Prostate gland (tissue), 2 donors: ENCODE data around the gene ZC3H7A. TPM values are rescaled to one million over a fixed set of nuclear protein-coding genes. Genes with fewer than 3 reads are reported as not detected.
"Not testable (repeated sequence)": the region's sequence is repeated elsewhere in the genome, so short reads cannot be mapped to it uniquely, and the experiment has no call there.

Experiments used
- DNase-seq: peaks from one replicate; pipeline ENCODE4 v3.0.0-alpha.2; 2019; ENCODE audit warnings: low spot score
- H3K27ac ChIP-seq, 2 donors: fragments of 200-600 bp; sonication (generic); 2 replicates each; pipeline ENCODE4 v1.5.1; 2017 to 2019
- H3K27me3 ChIP-seq: fragments of 200-600 bp; sonication (generic); replicated peaks from 2 replicates; pipeline ENCODE4 v1.5.1; 2019; ENCODE audit not compliant: insufficient read depth
- H3K36me3 ChIP-seq, 2 donors: fragments of 200-600 bp; sonication (generic); 1 replicate in 1 of 2; 2 replicates in 1 of 2; pipeline versions ENCODE4 v1.5.1 to v1.8.1; 2017 to 2019
- H3K4me1 ChIP-seq: fragments of 200-600 bp; sonication (generic); replicated peaks from 2 replicates; pipeline ENCODE4 v1.5.1; 2019
- H3K4me3 ChIP-seq, 2 donors: fragments of 200-600 bp; sonication (generic); 2 replicates each; pipeline ENCODE4 v1.5.1; 2017 to 2019
- H3K9me3 ChIP-seq: fragments of 200-600 bp; sonication (generic); 2 replicates; pipeline ENCODE4 v1.5.1; 2017
- CTCF ChIP-seq, 4 experiments: fragments of 200-600 bp in 2 of 4; fragments of 450-650 bp in 2 of 4; sonication (generic) in 2 of 4; IDR thresholded peaks; 1 replicate in 3 of 4; 2 replicates in 1 of 4; pipeline ENCODE4 v1.5.1; 2016 to 2019; ENCODE audit warnings: antibody characterized with exemption in 4 of 4, mild to moderate bottlenecking in 2 of 4, moderate library complexity in 2 of 4
- POLR2A ChIP-seq: fragments of 450-650 bp; IDR thresholded peaks from one replicate; pipeline ENCODE4 v1.6.1; 2016; ENCODE audit warnings: antibody characterized with exemption, mild to moderate bottlenecking
- POLR2AphosphoS5 ChIP-seq: sonication (generic); formaldehyde crosslinking; IDR thresholded peaks from one replicate; pipeline ENCODE4 v1.6.1; 2017; ENCODE audit warnings: antibody characterized with exemption
- WGBS: methylation state at CpG from one replicate; pipeline ENCODE4 v1.1.5; 2018; 5-methylcytosine and 5-hydroxymethylcytosine counted together
- intact Hi-C: fragments of 100-400 bp; cut with DNase I; formaldehyde crosslinking; loops from one replicate; pipeline ENCODE4 v1.14.2; 2022
- total RNA-seq, 2 donors: library from RNA; depleted of rRNA; stranded (reverse); fragments of >200 nt; gene quantifications; one replicate each; pipeline ENCODE4 v1.1.0, GENCODE V29; 2016

ZC3H7A gene
- total RNA-seq, 2 donors from 2014 or later = 48.9 to 56.4 TPM

GRCh38 chr16:11828696-11829095 lies 31.6 kb upstream of the ZC3H7A start:
- H3K9me3 ChIP-seq = no peaks in the 10 kb centered on the region
- WGBS = 59% methylated on average over 5 of the region's 5 CpGs
- no peaks in the 10 kb centered on the region for H3K27me3 ChIP-seq
- H3K27ac ChIP-seq = no peak overlapping the region
- H3K4me3 ChIP-seq = no peak overlapping the region
- DNase-seq = no peak
- no peaks in the 10 kb centered on the region for H3K36me3 ChIP-seq
- H3K4me1 ChIP-seq = no peaks in the 10 kb centered on the region
- TF ChIP-seq POLR2AphosphoS5 = no peak
- TF ChIP-seq POLR2A = no peak
- TF ChIP-seq CTCF (IDR thresholded peaks at IDR 0.05) = no peak
- intact Hi-C loops = no loop called here

- H3K4me1 ChIP-seq, DNase-seq, H3K27ac ChIP-seq, H3K4me3 ChIP-seq, H3K27me3 ChIP-seq, H3K36me3 ChIP-seq, intact Hi-C loops, H3K9me3 ChIP-seq: not testable (repeated sequence)
- WGBS = 95% methylated on average over 13 of the region's 13 CpGs
Observed at GRCh38 chr16:11825520-11826165, 28.6 kb upstream of the ZC3H7A start.

GRCh38 chr16:11824362-11824761 lies 27.3 kb upstream of the ZC3H7A start:
- DNase-seq = no peak
- WGBS = 34% methylated on average over 5 of the region's 5 CpGs

GRCh38 chr16:11823645-11824044 lies 26.6 kb upstream of the ZC3H7A start:
- H3K9me3 ChIP-seq, H3K4me3 ChIP-seq, H3K27me3 ChIP-seq, H3K36me3 ChIP-seq, DNase-seq, H3K4me1 ChIP-seq, H3K27ac ChIP-seq, intact Hi-C loops: not testable (repeated sequence)
- WGBS = 91% methylated on average over 5 of the region's 5 CpGs

More at GRCh38 chr16:11824362-11824761, 27.3 kb upstream of the ZC3H7A start:
- Histone ChIP-seq H3K9me3 (no peaks in the 10 kb centered on the region), H3K27me3 (no peaks in the 10 kb centered on the region), H3K36me3 (no peaks in the 10 kb centered on the region), H3K27ac (no peak overlapping the region), H3K4me1 (no peaks in the 10 kb centered on the region), H3K4me3 (no peak overlapping the region)
- TF ChIP-seq CTCF (IDR thresholded peaks at IDR 0.05) (no peak), POLR2AphosphoS5 (no peak), POLR2A (no peak)
- intact Hi-C loops = no loop called here

- no peaks in the 10 kb centered on the region for H3K27me3 ChIP-seq
- DNase-seq = no peak
- H3K4me3 ChIP-seq = no peak overlapping the region
- H3K36me3 ChIP-seq = no peaks in the 10 kb centered on the region
- 87% methylated on average over 10 of the region's 10 CpGs for WGBS
- no peaks in the 10 kb centered on the region for H3K9me3 ChIP-seq
- intact Hi-C loops = loop anchor here (10.0 kb wide), 1 partner anchor 425 kb away; no protein-coding TSS in a partner anchor
- TF ChIP-seq POLR2A (no peak), CTCF (IDR thresholded peaks at IDR 0.05) (no peak), POLR2AphosphoS5 (no peak)
- H3K4me1 ChIP-seq = no peaks in the 10 kb centered on the region
- no peak overlapping the region for H3K27ac ChIP-seq
Observed at GRCh38 chr16:11819798-11820197, 22.7 kb upstream of the ZC3H7A start.

GRCh38 chr16:11818970-11819369 lies 21.9 kb upstream of the ZC3H7A start:
- intact Hi-C loops = loop anchor here (10.0 kb wide), 1 partner anchor 424 kb away; no protein-coding TSS in a partner anchor
- not testable (repeated sequence) for H3K4me3 ChIP-seq, H3K9me3 ChIP-seq, H3K4me1 ChIP-seq, DNase-seq, H3K27ac ChIP-seq, H3K36me3 ChIP-seq, H3K27me3 ChIP-seq
- WGBS = 84% methylated on average over 13 of the region's 13 CpGs
